HepG2 (cell line): Measurements from ENCODE around the gene FUOM. TPM values are rescaled to one million over a fixed set of nuclear protein-coding genes. Genes with fewer than 3 reads are reported as not detected.

Source experiments
- ATAC-seq: fragments of 200-7000 bp; cut with Tn5 transposase; 3 replicates; pipeline ENCODE4 v1.9.1; 2020; ENCODE audit warnings: mild to moderate bottlenecking, moderate library complexity
- BruUV-seq: library from RNA; stranded (reverse); fragments of 400-500 nt; replicated peaks from 2 replicates; lab custom pipeline; 2021; lab: Mats Ljungman, UMichigan
- CTCF ChIA-PET: fragments of 300-600 bp; formaldehyde crosslinking; extraction: SDS; loops from one replicate; lab custom pipeline; 2021; ENCODE audit warnings: low total read pairs, inconsistent platforms, low intra/inter-chr PET ratio; lab: Yijun Ruan, JAX
- POLR2A ChIA-PET: fragments of 350-600 bp; sonication (Branson Sonifier 250); formaldehyde crosslinking; loops from one replicate; lab custom pipeline; 2020; ENCODE audit warnings: antibody characterized with exemption, inconsistent platforms; lab: Yijun Ruan, JAX
- DNase-seq: peaks from one replicate; pipeline ENCODE4 v3.0.0-alpha.2; 2015; ENCODE audit warnings: low spot score
- FAIRE-seq: peaks from 3 replicates; lab custom pipeline; 2011; peaks lifted over from hg19 to GRCh38; lab: Jason Lieb, UNC
- H2AFZ ChIP-seq: one replicate; pipeline ENCODE4 v1.6.1; 2011; ENCODE audit warnings: low read length, inconsistent platforms
- H3K27ac ChIP-seq: fragments of 300-600 bp; 3 replicates; pipeline ENCODE4 v1.8.0; 2011; ENCODE audit warnings: mixed run types, mild to moderate bottlenecking, mixed read lengths, low read length, inconsistent platforms; ENCODE audit not compliant: insufficient read depth; ENCODE audit errors: extremely low read length
- H3K27me3 ChIP-seq, 2 experiments: fragments of 200-600 bp in 1 of 2; 2 replicates in 1 of 2; 3 replicates in 1 of 2; pipeline versions ENCODE4 v1.6.0 to v1.8.0; 2011; ENCODE audit warnings: low read length in 2 of 2, mild to moderate bottlenecking in 2 of 2, moderate library complexity in 2 of 2, inconsistent platforms in 1 of 2; ENCODE audit not compliant: insufficient read depth in 2 of 2, control insufficient read depth in 1 of 2
- H3K36me3 ChIP-seq, 2 experiments: fragments of 200-600 bp in 1 of 2; replicated peaks in 1 of 2; 2 replicates in 1 of 2; 3 replicates in 1 of 2; pipeline versions ENCODE4 v1.5.1 to v1.8.0; 2011; ENCODE audit warnings: low read length in 2 of 2, inconsistent platforms in 1 of 2; ENCODE audit not compliant: insufficient read depth in 2 of 2, control insufficient read depth in 1 of 2
- H3K4me1 ChIP-seq: 2 replicates; pipeline ENCODE4 v1.5.1; 2012; ENCODE audit warnings: low read length, inconsistent platforms; ENCODE audit not compliant: insufficient read depth
- H3K4me2 ChIP-seq: 2 replicates; pipeline ENCODE4 v1.6.0; 2011; ENCODE audit warnings: low read depth, low read length, inconsistent platforms
- H3K4me3 ChIP-seq, 3 experiments: fragments of 200-600 bp in 1 of 3; sonication (generic), shearing (Covaris generic) in 1 of 3; replicated peaks in 1 of 3; 2 replicates each; pipeline ENCODE4 v1.5.1; 2011 to 2016; ENCODE audit warnings: low read length in 3 of 3, inconsistent platforms in 2 of 3, low read depth in 2 of 3, mild to moderate bottlenecking in 2 of 3, control low read depth in 1 of 3, mixed read lengths in 1 of 3; ENCODE audit not compliant: insufficient read depth in 1 of 3
- H3K79me2 ChIP-seq: one replicate; pipeline ENCODE4 v1.6.1; 2011; ENCODE audit warnings: low read length, inconsistent platforms; ENCODE audit not compliant: insufficient read depth
- H3K9ac ChIP-seq: 2 replicates; pipeline ENCODE4 v1.6.0; 2011; ENCODE audit warnings: mild to moderate bottlenecking, low read depth, low read length, inconsistent platforms; ENCODE audit not compliant: insufficient read depth
- H3K9me3 ChIP-seq: 2 replicates; pipeline ENCODE4 v1.5.1; 2012; ENCODE audit warnings: mild to moderate bottlenecking, low read length
- H4K20me1 ChIP-seq: 2 replicates; pipeline ENCODE4 v1.6.0; 2011; ENCODE audit warnings: inconsistent platforms, mild to moderate bottlenecking, low read length, moderate library complexity; ENCODE audit not compliant: insufficient read depth
- ARNT ChIP-seq: fragments of 450-650 bp; IDR thresholded peaks from 2 replicates; pipeline ENCODE4 v1.6.1; 2017
- BRD4 ChIP-seq: sonication (generic); formaldehyde crosslinking; IDR thresholded peaks from 2 replicates; pipeline ENCODE4 v1.4.0; 2020; ENCODE audit warnings: missing genetic modification reagents
- GFI1 ChIP-seq: sonication (generic); formaldehyde crosslinking; IDR thresholded peaks from 2 replicates; pipeline ENCODE4 v1.5.0; 2020; ENCODE audit warnings: missing genetic modification reagents, mild to moderate bottlenecking, borderline replicate concordance
- GLI4 ChIP-seq: sonication (generic); formaldehyde crosslinking; IDR thresholded peaks from 2 replicates; pipeline ENCODE4 v1.5.1; 2020; ENCODE audit warnings: missing genetic modification reagents, mild to moderate bottlenecking, moderate library complexity, borderline replicate concordance
- MATR3 ChIP-seq: sonication (generic); formaldehyde crosslinking; IDR thresholded peaks from 2 replicates; pipeline ENCODE4 v1.4.0; 2020; ENCODE audit warnings: missing genetic modification reagents
- MZF1 ChIP-seq: sonication (generic); formaldehyde crosslinking; IDR thresholded peaks from 2 replicates; pipeline ENCODE4 v1.8.1; 2023; ENCODE audit warnings: mild to moderate bottlenecking, missing genetic modification reagents, borderline replicate concordance
- SIX4 ChIP-seq: sonication (generic); formaldehyde crosslinking; IDR thresholded peaks from 2 replicates; pipeline ENCODE4 v1.4.0; 2020; ENCODE audit warnings: missing genetic modification reagents
- TRIM22 ChIP-seq: fragments of 450-650 bp; IDR thresholded peaks from 2 replicates; pipeline ENCODE4 v1.6.1; 2017
- ZFP41 ChIP-seq: sonication (generic); formaldehyde crosslinking; IDR thresholded peaks from 2 replicates; pipeline ENCODE4 v1.4.0; 2020; ENCODE audit warnings: mild to moderate bottlenecking, missing genetic modification reagents, borderline replicate concordance
- ZNF142 ChIP-seq: sonication (generic); formaldehyde crosslinking; IDR thresholded peaks from 2 replicates; pipeline ENCODE4 v1.4.0; 2020; ENCODE audit warnings: missing genetic modification reagents
- ZNF557 ChIP-seq: sonication (generic); formaldehyde crosslinking; IDR thresholded peaks from 2 replicates; pipeline ENCODE4 v1.4.0; 2020; ENCODE audit warnings: missing genetic modification reagents
- ZSCAN12 ChIP-seq: sonication (generic); formaldehyde crosslinking; IDR thresholded peaks from 2 replicates; pipeline ENCODE4 v1.9.0; 2021; ENCODE audit warnings: mild to moderate bottlenecking, missing genetic modification reagents
- WGBS: methylation state at CpG from one replicate; pipeline ENCODE4 v1.1.6; 2017; ENCODE audit warnings: low lambda C conversion rate; 5-methylcytosine and 5-hydroxymethylcytosine counted together
- in situ Hi-C: cut with HindIII; loops from 2 replicates; pipeline ENCODE4 v1.10.0; 2017; ENCODE audit warnings: low pct_unique_long_range_greater_than_20kb; ENCODE audit not compliant: extremely low pct_ligation_motif_present
- intact Hi-C: fragments of 100-400 bp; cut with micrococcal nuclease; formaldehyde crosslinking; loops from one replicate; pipeline ENCODE4 v1.10.0; 2022; ENCODE audit not compliant: unreplicated experiment
- polyA plus RNA-seq, 8 experiments: library from polyadenylated mRNA; depleted of rRNA in 3 of 8; stranded (reverse) in 7 of 8; unstranded in 1 of 8; fragments of >200 nt; fragmentation: Illumina TruSeq in 4 of 8; extraction: Trizol in 4 of 8; gene quantifications; 2 replicates each; pipeline versions ENCODE4 v1.2.1 to v1.2.3, GENCODE V29; 2011 to 2016; ENCODE audit warnings: low read depth in 4 of 8, missing spikeins in 1 of 8, mixed read lengths in 1 of 8; ENCODE audit not compliant: insufficient read depth in 1 of 8
- total RNA-seq, 5 experiments: library from RNA; depleted of rRNA; stranded (reverse); fragments of >200 nt; fragmentation: Illumina TruSeq; extraction: Trizol; gene quantifications; 2 replicates each; pipeline ENCODE4 v1.2.3, GENCODE V29; 2016; ENCODE audit warnings: low read depth in 1 of 5
- TF ChIP-seq, protein P1 (sequence below): sonication (generic); formaldehyde crosslinking; IDR thresholded peaks from 2 replicates; pipeline ENCODE4 v1.4.0; 2020; ENCODE audit warnings: missing genetic modification reagents
- TF ChIP-seq, protein P2 (sequence below): IDR thresholded peaks from 2 replicates; pipeline ENCODE4 v1.6.1; 2016; ENCODE audit warnings: low read depth, borderline replicate concordance

FUOM gene
- total and polyA plus RNA-seq, 2 of the 13 experiments (the other 11 are each of a cell fraction or from before 2014, with no cell fraction given): 27.5 to 60.4 TPM

DNA sequence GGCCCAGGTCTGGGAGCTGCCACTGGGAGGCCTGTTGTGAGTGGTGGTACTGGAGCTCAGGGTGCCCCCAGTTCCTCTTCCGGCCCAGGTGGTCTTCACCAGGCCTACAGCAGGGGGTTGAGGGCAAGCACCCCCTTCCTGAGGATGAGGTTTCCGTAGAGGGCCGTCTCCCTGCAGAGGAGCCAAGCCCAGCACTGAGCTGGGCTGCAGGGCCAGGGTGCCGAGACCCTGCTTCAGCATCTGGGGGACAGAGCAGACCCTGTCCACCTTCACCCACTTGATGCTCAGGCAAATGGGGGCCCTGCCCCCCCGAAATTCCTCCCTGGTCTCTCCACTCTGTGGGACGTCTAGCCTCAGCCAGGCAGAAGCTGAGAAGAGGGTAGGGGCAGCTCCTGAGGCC, 2.6 kb downstream of the FUOM start:
- no peak overlapping the region for H3K27ac ChIP-seq
- no peak overlapping the region for H3K4me2 ChIP-seq
- FAIRE-seq (no peak), ATAC-seq (no peak), DNase-seq (no peak)
- peaks cover 13% of the 10 kb centered on the region; the same call in 1 of the 2 replicates for H4K20me1 ChIP-seq
- ChIA-PET POLR2A (interaction anchor here (1.5 to 5.1 kb wide), 2 partner anchors 8 to 18 kb away, joined by 3 to 124 read pairs; partner anchors contain the start of genes ECHS1 and PRAP1), CTCF (no interaction called here)
- H3K9ac ChIP-seq: no peak overlapping the region
- H3K9me3 ChIP-seq: no peaks in the 10 kb centered on the region
- no peaks in the 10 kb centered on the region for H3K27me3 ChIP-seq
- 100% methylated on average over 1 of the region's 6 CpGs for WGBS
- BruUV-seq: no TSS peak
- TF ChIP-seq TRIM22 (no peak), BRD4 (CRISPR knock-in tag) (no peak), ARNT (no peak), MZF1 (no peak), SIX4 (CRISPR knock-in tag) (no peak), ZFP41 (no peak), ZSCAN12 (CRISPR knock-in tag) (no peak), GLI4 (CRISPR knock-in tag) (no peak), ZNF142 (no peak), ZNF557 (CRISPR knock-in tag) (no peak), GFI1 (no peak), MATR3 (CRISPR knock-in tag) (no peak)
- TF ChIP-seq, protein P1, sequence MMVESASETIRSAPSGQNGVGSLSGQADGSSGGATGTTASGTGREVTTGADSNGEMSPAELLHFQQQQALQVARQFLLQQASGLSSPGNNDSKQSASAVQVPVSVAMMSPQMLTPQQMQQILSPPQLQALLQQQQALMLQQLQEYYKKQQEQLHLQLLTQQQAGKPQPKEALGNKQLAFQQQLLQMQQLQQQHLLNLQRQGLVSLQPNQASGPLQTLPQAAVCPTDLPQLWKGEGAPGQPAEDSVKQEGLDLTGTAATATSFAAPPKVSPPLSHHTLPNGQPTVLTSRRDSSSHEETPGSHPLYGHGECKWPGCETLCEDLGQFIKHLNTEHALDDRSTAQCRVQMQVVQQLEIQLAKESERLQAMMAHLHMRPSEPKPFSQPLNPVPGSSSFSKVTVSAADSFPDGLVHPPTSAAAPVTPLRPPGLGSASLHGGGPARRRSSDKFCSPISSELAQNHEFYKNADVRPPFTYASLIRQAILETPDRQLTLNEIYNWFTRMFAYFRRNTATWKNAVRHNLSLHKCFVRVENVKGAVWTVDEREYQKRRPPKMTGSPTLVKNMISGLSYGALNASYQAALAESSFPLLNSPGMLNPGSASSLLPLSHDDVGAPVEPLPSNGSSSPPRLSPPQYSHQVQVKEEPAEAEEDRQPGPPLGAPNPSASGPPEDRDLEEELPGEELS (CRISPR knock-in tag): no peak
- TF ChIP-seq, protein P2, sequence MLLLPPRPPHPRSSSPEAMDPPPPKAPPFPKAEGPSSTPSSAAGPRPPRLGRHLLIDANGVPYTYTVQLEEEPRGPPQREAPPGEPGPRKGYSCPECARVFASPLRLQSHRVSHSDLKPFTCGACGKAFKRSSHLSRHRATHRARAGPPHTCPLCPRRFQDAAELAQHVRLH (CRISPR knock-in tag): no peak
- peaks cover 39% of the 10 kb centered on the region for H3K4me1 ChIP-seq
- H2AFZ ChIP-seq: no peak overlapping the region
- H3K79me2 ChIP-seq: peaks cover 12% of the 10 kb centered on the region
- H3K4me3 ChIP-seq: no peak overlapping the region
- intact Hi-C loops (no loop called here), in situ Hi-C loops (no loop called here)
- H3K36me3 ChIP-seq: peaks cover 5 to 14% of the 10 kb centered on the region in 2 experiments; a peak in 3 of 5 replicates
